Endothelial cell of umbilical vein (primary cell): ENCODE results near the gene RILP. TPM values are rescaled to one million over a fixed set of nuclear protein-coding genes. Genes with fewer than 3 reads are reported as not detected.

Source experiments
- BruUV-seq: library from RNA; stranded (reverse); fragments of 400-500 nt; replicated peaks from 2 replicates; lab custom pipeline; 2021; lab: Mats Ljungman, UMichigan
- CTCF ChIA-PET: fragments of 300-600, 350-600 bp; sonication (Branson Sonifier 250); formaldehyde crosslinking; loops from one replicate; lab custom pipeline; 2021; ENCODE audit warnings: antibody characterized with exemption, inconsistent platforms; lab: Charles Lee
- POLR2A ChIA-PET: fragments of 300-600, 350-600 bp; sonication (Branson Sonifier 250); formaldehyde crosslinking; loops from one replicate; lab custom pipeline; 2021; ENCODE audit warnings: antibody characterized with exemption, inconsistent platforms; lab: Charles Lee
- DNase-seq: peaks from one replicate; pipeline ENCODE4 v3.0.0-alpha.2; 2011; ENCODE audit warnings: low read depth, low spot score
- FAIRE-seq: peaks from 2 replicates; lab custom pipeline; 2011; peaks lifted over from hg19 to GRCh38; lab: Jason Lieb, UNC
- H2AFZ ChIP-seq: 2 replicates; pipeline ENCODE4 v1.6.0; 2012; ENCODE audit warnings: low read depth, low read length, control low read depth, inconsistent platforms
- H3K27ac ChIP-seq: 2 replicates; pipeline ENCODE4 v1.5.1; 2011; ENCODE audit warnings: low read depth, mild to moderate bottlenecking, control low read depth, low read length, moderate library complexity; ENCODE audit not compliant: insufficient read depth
- H3K27me3 ChIP-seq, 2 experiments: 2 replicates each; pipeline versions ENCODE4 v1.6.0 to v1.6.1; 2011; ENCODE audit warnings: low read length in 2 of 2, mixed read lengths in 1 of 2; ENCODE audit not compliant: control insufficient read depth in 2 of 2, insufficient read depth in 2 of 2
- H3K36me3 ChIP-seq, 2 experiments: 2 replicates in 1 of 2; 3 replicates in 1 of 2; pipeline ENCODE4 v1.5.1; 2011; ENCODE audit warnings: low read length in 2 of 2, mild to moderate bottlenecking in 1 of 2, moderate library complexity in 1 of 2; ENCODE audit not compliant: control insufficient read depth in 2 of 2, insufficient read depth in 2 of 2; ENCODE audit errors: extremely low read depth in 1 of 2
- H3K4me1 ChIP-seq: 3 replicates; pipeline ENCODE4 v1.5.1; 2011; ENCODE audit warnings: mild to moderate bottlenecking, low read length; ENCODE audit not compliant: control insufficient read depth, insufficient read depth; ENCODE audit errors: extremely low read depth
- H3K4me2 ChIP-seq: 2 replicates; pipeline ENCODE4 v1.6.1; 2011; ENCODE audit warnings: low read length, control low read depth, mixed read lengths; ENCODE audit not compliant: insufficient read depth
- H3K4me3 ChIP-seq, 3 experiments: fragments of 200-600 bp in 1 of 3; sonication (generic), shearing (Covaris generic) in 1 of 3; replicated peaks in 1 of 3; 2 replicates each; pipeline ENCODE4 v1.5.1; 2011 to 2016; ENCODE audit warnings: control low read depth in 3 of 3, low read length in 3 of 3, mild to moderate bottlenecking in 2 of 3, inconsistent platforms in 1 of 3, low read depth in 1 of 3, moderate library complexity in 1 of 3; ENCODE audit not compliant: insufficient read depth in 1 of 3
- H3K79me2 ChIP-seq: 2 replicates; pipeline ENCODE4 v1.6.0; 2012; ENCODE audit warnings: low read length, inconsistent platforms; ENCODE audit not compliant: control insufficient read depth, insufficient read depth
- H3K9ac ChIP-seq: replicated peaks from 2 replicates; pipeline ENCODE3; 2011; ENCODE audit warnings: low read length, control low read depth; ENCODE audit not compliant: insufficient read depth; ENCODE audit errors: extremely low read depth
- H3K9me1 ChIP-seq: replicated peaks from 3 replicates; pipeline ENCODE4 v1.6.0; 2011; ENCODE audit warnings: mild to moderate bottlenecking, low read length; ENCODE audit not compliant: control insufficient read depth, insufficient read depth; ENCODE audit errors: extremely low read depth
- H3K9me3 ChIP-seq: replicated peaks from 2 replicates; pipeline ENCODE4 v1.5.1; 2012; ENCODE audit warnings: low read length, inconsistent platforms; ENCODE audit not compliant: control insufficient read depth, insufficient read depth
- H4K20me1 ChIP-seq: replicated peaks from 2 replicates; pipeline ENCODE3; 2011; ENCODE audit warnings: mild to moderate bottlenecking, low read length; ENCODE audit not compliant: control insufficient read depth, insufficient read depth; ENCODE audit errors: extremely low read depth
- CTCF ChIP-seq, 2 donors: IDR thresholded peaks; 1 replicate in 1 of 2; 2 replicates in 1 of 2; pipeline ENCODE4 v1.5.1; 2011; ENCODE audit warnings: low read length in 2 of 2, mild to moderate bottlenecking in 2 of 2, moderate library complexity in 2 of 2, control low read depth in 1 of 2, inconsistent platforms in 1 of 2, low read depth in 1 of 2; ENCODE audit not compliant: insufficient read depth in 1 of 2; ENCODE audit errors: extremely low read depth in 1 of 2
- EZH2 ChIP-seq: IDR thresholded peaks from 2 replicates; pipeline ENCODE4 v1.6.1; 2012; ENCODE audit warnings: borderline replicate concordance, low read depth, mild to moderate bottlenecking, moderate library complexity, low read length, inconsistent platforms; ENCODE audit not compliant: severe bottlenecking
- FOS ChIP-seq: IDR thresholded peaks from 2 replicates; pipeline ENCODE4 v1.6.1; 2011; ENCODE audit warnings: mild to moderate bottlenecking, low read length, moderate library complexity, borderline replicate concordance; ENCODE audit not compliant: insufficient read depth
- GATA2 ChIP-seq: IDR thresholded peaks from 2 replicates; pipeline ENCODE4 v1.7.0; 2011; ENCODE audit warnings: low read depth, mild to moderate bottlenecking, moderate library complexity, mixed read lengths, low read length; ENCODE audit not compliant: insufficient read length, insufficient read depth
- JUN ChIP-seq: IDR thresholded peaks from 2 replicates; pipeline ENCODE4 v1.6.1; 2011; ENCODE audit warnings: borderline replicate concordance, low read depth; ENCODE audit not compliant: insufficient read length, insufficient read depth
- MAX ChIP-seq: IDR thresholded peaks from 2 replicates; pipeline ENCODE4 v1.6.1; 2011; ENCODE audit not compliant: insufficient read depth, insufficient read length
- MYC ChIP-seq: IDR thresholded peaks from one replicate; pipeline ENCODE4 v1.6.1; 2011; ENCODE audit warnings: mild to moderate bottlenecking, low read depth, low read length
- POLR2A ChIP-seq: IDR thresholded peaks from 2 replicates; pipeline ENCODE4 v1.6.1; 2012; ENCODE audit warnings: low read depth, mild to moderate bottlenecking, control low read depth, low read length
- POLR2AphosphoS5 ChIP-seq: IDR thresholded peaks from 2 replicates; pipeline ENCODE4 v1.6.1; 2012; ENCODE audit warnings: low read depth, mild to moderate bottlenecking, control low read depth, low read length, moderate library complexity; ENCODE audit not compliant: insufficient read depth
- dilution Hi-C: fragments of 300-500 bp; cut with MboI; formaldehyde crosslinking; loops from one replicate; pipeline ENCODE4 v1.15.0; 2019; ENCODE audit warnings: low sequenced_read_pairs; ENCODE audit not compliant: extremely low pct_ligation_motif_present
- intact Hi-C: fragments of 100-400 bp; cut with micrococcal nuclease; formaldehyde crosslinking; loops from one replicate; pipeline ENCODE4 v1.10.0; 2022
- polyA plus RNA-seq, 4 experiments: library from polyadenylated mRNA; depleted of rRNA in 3 of 4; stranded (reverse) in 3 of 4; unstranded in 1 of 4; fragments of >200 nt; gene quantifications; 2 replicates each; pipeline versions ENCODE4 v1.2.1 to v1.2.3, GENCODE V29; 2011 to 2012; ENCODE audit warnings: missing spikeins in 1 of 4
- total RNA-seq: library from RNA; stranded (reverse); gene quantifications from 2 replicates; pipeline ENCODE4 v1.2.3, GENCODE V29; 2021

RILP gene
- total and polyA plus RNA-seq, 2 donors (not counting 3 experiments of a cell fraction or from before 2014, with no cell fraction given), result 9.4 to 10.0 TPM

GRCh38 chr17:1641065-1641403 lies 8.6 kb downstream of the RILP start:
- DNase-seq, result no peak
- Histone ChIP-seq H3K9ac (no peak overlapping the region), H3K4me2 (no peak overlapping the region), H3K36me3 (peaks cover 0 to 31% of the 10 kb centered on the region in 2 experiments), H4K20me1 (no peaks in the 10 kb centered on the region), H3K4me1 (peaks cover 20% of the 10 kb centered on the region), H3K9me3 (no peaks in the 10 kb centered on the region), H3K27me3 (no peaks in the 10 kb centered on the region), H3K9me1 (no peaks in the 10 kb centered on the region), H3K27ac (no peak overlapping the region), H3K79me2 (peaks cover 14% of the 10 kb centered on the region), H3K4me3 (no peak overlapping the region), H2AFZ (no peak overlapping the region)
- FAIRE-seq, result no peak
- BruUV-seq, result no TSS peak
- dilution Hi-C loops, result no loop called here
- intact Hi-C loops, result no loop called here
- no peak for TF ChIP-seq JUN
- peak; percentile 5 for TF ChIP-seq POLR2AphosphoS5
- ChIA-PET CTCF (interaction anchor here (0.9 to 2.4 kb wide), 4 partner anchors 8 to 67 kb away, joined by 5 to 7 read pairs (median 6); partner anchors contain the start of gene RILP), POLR2A (interaction anchor here (0.5 kb wide), 1 partner anchor 276 kb away, joined by 3 read pairs; no protein-coding TSS in a partner anchor)

- FAIRE-seq (no peak), DNase-seq (no peak)
- H3K27ac ChIP-seq, result no peak overlapping the region
- no peak overlapping the region for H3K4me2 ChIP-seq
- CTCF ChIA-PET, result interaction anchor here (0.5 to 2.4 kb wide), 5 partner anchors 7 to 66 kb away, joined by 3 to 7 read pairs (median 6); partner anchors contain the start of gene RILP
- dilution Hi-C loops (no loop called here), intact Hi-C loops (no loop called here)
- BruUV-seq, result no TSS peak
- H3K36me3 ChIP-seq, result peaks cover 2 to 36% of the 10 kb centered on the region in 2 experiments
- no peak overlapping the region for H2AFZ ChIP-seq
- no peak overlapping the region for H3K4me3 ChIP-seq
- POLR2A ChIA-PET, result interaction anchor here (0.5 kb wide), 1 partner anchor 275 kb away, joined by 3 read pairs; no protein-coding TSS in a partner anchor
- no peaks in the 10 kb centered on the region for H3K9me3 ChIP-seq
- H3K79me2 ChIP-seq, result peaks cover 14% of the 10 kb centered on the region
- H4K20me1 ChIP-seq, result no peaks in the 10 kb centered on the region
- H3K27me3 ChIP-seq, result no peaks in the 10 kb centered on the region
- no peak for TF ChIP-seq GATA2
- TF ChIP-seq EZH2, result no peak
- no peak for TF ChIP-seq MAX
- peak; percentile 22 for TF ChIP-seq POLR2AphosphoS5
- no peak for TF ChIP-seq JUN
- no peak for TF ChIP-seq CTCF (IDR thresholded peaks at IDR 0.05; ENCODE audit: extremely low read depth in 1 of 2, insufficient read depth in 1 of 2, low read depth in 1 of 2, low read length in 2 of 2)
- no peak for TF ChIP-seq FOS
- TF ChIP-seq MYC, result no peak
- peak; percentile 60 for TF ChIP-seq POLR2A
- H3K4me1 ChIP-seq, result peaks cover 16% of the 10 kb centered on the region
- no peak overlapping the region for H3K9ac ChIP-seq
- H3K9me1 ChIP-seq, result no peaks in the 10 kb centered on the region
Observed at GRCh38 chr17:1640329-1641064, 9.2 kb downstream of the RILP start.
